ENCODE data around the gene POU2F2.

Gene POU2F2

GRCh38 chr19:42140125-42140754, 8.0 kb upstream of the POU2F2 start:
- no peaks in the 10 kb centered on the region for H3K9me3 ChIP-seq (ENCODE audit: control insufficient read depth, low read length)
- WGBS, 2 experiments (ENCODE audit: insufficient coverage in 2 of 2): 6 to 12% methylated on average over 7 of the region's 8 CpGs
- H3K27ac ChIP-seq (ENCODE audit: low read depth, low read length, severe bottlenecking): no peak overlapping the region
- no peak overlapping the region for H3K4me3 ChIP-seq (ENCODE audit: extremely low read depth, insufficient read depth, low read length, poor library complexity, severe bottlenecking)
- H3K4me1 ChIP-seq (ENCODE audit: control insufficient read depth, insufficient read depth, low read length, poor library complexity, severe bottlenecking): no peaks in the 10 kb centered on the region
- no peaks in the 10 kb centered on the region for H3K36me3 ChIP-seq (ENCODE audit: control insufficient read depth, insufficient read depth, low read length)

- Histone ChIP-seq H3K27ac (ENCODE audit: low read depth, low read length, severe bottlenecking) (no peak overlapping the region), H3K9me3 (ENCODE audit: control insufficient read depth, low read length) (no peaks in the 10 kb centered on the region), H3K36me3 (ENCODE audit: control insufficient read depth, insufficient read depth, low read length) (no peaks in the 10 kb centered on the region), H3K4me3 (ENCODE audit: extremely low read depth, insufficient read depth, low read length, poor library complexity, severe bottlenecking) (no peak overlapping the region), H3K4me1 (ENCODE audit: control insufficient read depth, insufficient read depth, low read length, poor library complexity, severe bottlenecking) (peaks cover 11% of the 10 kb centered on the region)
- WGBS, 2 experiments (ENCODE audit: insufficient coverage in 2 of 2): 78 to 91% methylated on average over 16 to 24 of the region's 26 CpGs
Measured at GRCh38 chr19:42134535-42135070, 2.4 kb upstream of the POU2F2 start.

GRCh38 chr19:42132851-42133528, 744 bp upstream of the POU2F2 start:
- H3K27ac ChIP-seq (ENCODE audit: low read depth, low read length, severe bottlenecking): no peak overlapping the region
- peaks cover 13% of the 10 kb centered on the region for H3K4me1 ChIP-seq (ENCODE audit: control insufficient read depth, insufficient read depth, low read length, poor library complexity, severe bottlenecking)
- H3K4me3 ChIP-seq (ENCODE audit: extremely low read depth, insufficient read depth, low read length, poor library complexity, severe bottlenecking): peak overlapping the region; percentile 28
- WGBS, 2 experiments (ENCODE audit: insufficient coverage in 2 of 2): 11 to 17% methylated on average over 26 to 36 of the region's 46 CpGs
- no peaks in the 10 kb centered on the region for H3K36me3 ChIP-seq (ENCODE audit: control insufficient read depth, insufficient read depth, low read length)
- no peaks in the 10 kb centered on the region for H3K9me3 ChIP-seq (ENCODE audit: control insufficient read depth, low read length)

- H3K27ac ChIP-seq (ENCODE audit: low read depth, low read length, severe bottlenecking): no peak overlapping the region
- H3K36me3 ChIP-seq (ENCODE audit: control insufficient read depth, insufficient read depth, low read length): no peaks in the 10 kb centered on the region
- WGBS, 2 experiments (ENCODE audit: insufficient coverage in 2 of 2): 75 to 86% methylated on average over 4 of the region's 6 CpGs
- H3K9me3 ChIP-seq (ENCODE audit: control insufficient read depth, low read length): no peaks in the 10 kb centered on the region
- H3K4me3 ChIP-seq (ENCODE audit: extremely low read depth, insufficient read depth, low read length, poor library complexity, severe bottlenecking): peak overlapping the region; percentile 28
- H3K4me1 ChIP-seq (ENCODE audit: control insufficient read depth, insufficient read depth, low read length, poor library complexity, severe bottlenecking): peaks cover 13% of the 10 kb centered on the region
Measured at GRCh38 chr19:42131149-42132029, 857 bp downstream of the POU2F2 start.

GRCh38 chr19:42130254-42130573, 2.0 kb downstream of the POU2F2 start:
- Histone ChIP-seq H3K4me1 (ENCODE audit: control insufficient read depth, insufficient read depth, low read length, poor library complexity, severe bottlenecking) (peaks cover 16% of the 10 kb centered on the region), H3K4me3 (ENCODE audit: extremely low read depth, insufficient read depth, low read length, poor library complexity, severe bottlenecking) (no peak overlapping the region), H3K36me3 (ENCODE audit: control insufficient read depth, insufficient read depth, low read length) (no peaks in the 10 kb centered on the region), H3K9me3 (ENCODE audit: control insufficient read depth, low read length) (no peaks in the 10 kb centered on the region), H3K27ac (ENCODE audit: low read depth, low read length, severe bottlenecking) (no peak overlapping the region)

GRCh38 chr19:42129399-42130253, 2.6 kb downstream of the POU2F2 start:
- H3K4me1 ChIP-seq (ENCODE audit: control insufficient read depth, insufficient read depth, low read length, poor library complexity, severe bottlenecking): peaks cover 16% of the 10 kb centered on the region
- peaks cover 2% of the 10 kb centered on the region for H3K9me3 ChIP-seq (ENCODE audit: control insufficient read depth, low read length)
- no peak overlapping the region for H3K27ac ChIP-seq (ENCODE audit: low read depth, low read length, severe bottlenecking)
- no peaks in the 10 kb centered on the region for H3K36me3 ChIP-seq (ENCODE audit: control insufficient read depth, insufficient read depth, low read length)
- 75 to 76% methylated on average over 14 to 17 of the region's 20 CpGs for WGBS, 2 experiments (ENCODE audit: insufficient coverage in 2 of 2)
- no peak overlapping the region for H3K4me3 ChIP-seq (ENCODE audit: extremely low read depth, insufficient read depth, low read length, poor library complexity, severe bottlenecking)

GRCh38 chr19:42126574-42126973, 5.7 kb downstream of the POU2F2 start:
- 85 to 95% methylated on average over 2 to 3 of the region's 5 CpGs for WGBS, 2 experiments (ENCODE audit: insufficient coverage in 2 of 2)

GRCh38 chr19:42125536-42125935, 6.7 kb downstream of the POU2F2 start:
- H3K4me1 ChIP-seq (ENCODE audit: control insufficient read depth, insufficient read depth, low read length, poor library complexity, severe bottlenecking): peaks cover 39% of the 10 kb centered on the region
- no peaks in the 10 kb centered on the region for H3K36me3 ChIP-seq (ENCODE audit: control insufficient read depth, insufficient read depth, low read length)
- no peak overlapping the region for H3K4me3 ChIP-seq (ENCODE audit: extremely low read depth, insufficient read depth, low read length, poor library complexity, severe bottlenecking)
- H3K27ac ChIP-seq (ENCODE audit: low read depth, low read length, severe bottlenecking): no peak overlapping the region
- WGBS, 2 experiments (ENCODE audit: insufficient coverage in 2 of 2): 62 to 73% methylated on average over 4 to 6 of the region's 6 CpGs
- H3K9me3 ChIP-seq (ENCODE audit: control insufficient read depth, low read length): peaks cover 6% of the 10 kb centered on the region

More at GRCh38 chr19:42126574-42126973, 5.7 kb downstream of the POU2F2 start:
- H3K36me3 ChIP-seq (ENCODE audit: control insufficient read depth, insufficient read depth, low read length): no peaks in the 10 kb centered on the region
- no peak overlapping the region for H3K4me3 ChIP-seq (ENCODE audit: extremely low read depth, insufficient read depth, low read length, poor library complexity, severe bottlenecking)
- no peak overlapping the region for H3K27ac ChIP-seq (ENCODE audit: low read depth, low read length, severe bottlenecking)
- H3K9me3 ChIP-seq (ENCODE audit: control insufficient read depth, low read length): peaks cover 6% of the 10 kb centered on the region
- peaks cover 31% of the 10 kb centered on the region for H3K4me1 ChIP-seq (ENCODE audit: control insufficient read depth, insufficient read depth, low read length, poor library complexity, severe bottlenecking)

- WGBS, 2 experiments (ENCODE audit: insufficient coverage in 2 of 2): 97 to 100% methylated on average over 2 to 4 of the region's 5 CpGs
- H3K9me3 ChIP-seq (ENCODE audit: control insufficient read depth, low read length): peaks cover 6% of the 10 kb centered on the region
- no peaks in the 10 kb centered on the region for H3K36me3 ChIP-seq (ENCODE audit: control insufficient read depth, insufficient read depth, low read length)
- H3K4me3 ChIP-seq (ENCODE audit: extremely low read depth, insufficient read depth, low read length, poor library complexity, severe bottlenecking): no peak overlapping the region
- peaks cover 28% of the 10 kb centered on the region for H3K4me1 ChIP-seq (ENCODE audit: control insufficient read depth, insufficient read depth, low read length, poor library complexity, severe bottlenecking)
- no peak overlapping the region for H3K27ac ChIP-seq (ENCODE audit: low read depth, low read length, severe bottlenecking)
Measured at GRCh38 chr19:42124386-42124901, 7.8 kb downstream of the POU2F2 start.

- H3K9me3 ChIP-seq (ENCODE audit: control insufficient read depth, low read length): peaks cover 6% of the 10 kb centered on the region
- WGBS, 2 experiments (ENCODE audit: insufficient coverage in 2 of 2): 89 to 100% methylated on average over 1 of the region's 1 CpG
Measured at GRCh38 chr19:42123765-42124164, 8.5 kb downstream of the POU2F2 start.

More at GRCh38 chr19:42123765-42124164, 8.5 kb downstream of the POU2F2 start:
- Histone ChIP-seq H3K4me3 (ENCODE audit: extremely low read depth, insufficient read depth, low read length, poor library complexity, severe bottlenecking) (no peak overlapping the region), H3K36me3 (ENCODE audit: control insufficient read depth, insufficient read depth, low read length) (no peaks in the 10 kb centered on the region), H3K4me1 (ENCODE audit: control insufficient read depth, insufficient read depth, low read length, poor library complexity, severe bottlenecking) (peaks cover 28% of the 10 kb centered on the region), H3K27ac (ENCODE audit: low read depth, low read length, severe bottlenecking) (no peak overlapping the region)
